HEK293 (cell line): ENCODE results near the gene ZER1.
A peak's percentile ranks its signal among the peaks of the same experiment; 100 is the strongest.

ENCODE experiments used
- GLI2 ChIP-seq: fragments of 450-650 bp; formaldehyde crosslinking; IDR thresholded peaks from 2 replicates; pipeline ENCODE4; 2017; ENCODE audit warnings: missing biosample characterization, missing genetic modification characterization, low read depth, borderline replicate concordance
- GLI4 ChIP-seq: fragments of 450-650 bp; formaldehyde crosslinking; IDR thresholded peaks from 2 replicates; pipeline ENCODE4 v1.5.1; 2016; ENCODE audit warnings: missing biosample characterization, missing genetic modification characterization
- HOXC10 ChIP-seq: sonication (generic); formaldehyde crosslinking; IDR thresholded peaks from 2 replicates; pipeline ENCODE4 v1.8.1; 2023; ENCODE audit warnings: mild to moderate bottlenecking, missing genetic modification reagents
- OVOL3 ChIP-seq: fragments of 450-650 bp; formaldehyde crosslinking; IDR thresholded peaks from 2 replicates; pipeline ENCODE4 v1.5.1; 2016; ENCODE audit warnings: missing biosample characterization, missing genetic modification characterization
- REPIN1 ChIP-seq: fragments of 450-650 bp; formaldehyde crosslinking; IDR thresholded peaks from 2 replicates; pipeline ENCODE4 v1.5.1; 2017; ENCODE audit warnings: missing biosample characterization, missing genetic modification characterization, low read depth
- SP7 ChIP-seq: fragments of 450-650 bp; formaldehyde crosslinking; IDR thresholded peaks from 2 replicates; pipeline ENCODE4 v1.5.1; 2016; ENCODE audit warnings: missing biosample characterization, missing genetic modification characterization
- ZBTB20 ChIP-seq: fragments of 450-650 bp; formaldehyde crosslinking; IDR thresholded peaks from 2 replicates; pipeline ENCODE4 v1.5.1; 2016; ENCODE audit warnings: missing biosample characterization, missing genetic modification characterization
- ZBTB21 ChIP-seq: fragments of 450-650 bp; formaldehyde crosslinking; IDR thresholded peaks from 2 replicates; pipeline ENCODE4 v1.5.1; 2017; ENCODE audit warnings: missing biosample characterization, missing genetic modification characterization
- ZBTB49 ChIP-seq: fragments of 450-650 bp; formaldehyde crosslinking; IDR thresholded peaks from 2 replicates; pipeline ENCODE4 v1.5.1; 2016; ENCODE audit warnings: missing biosample characterization, missing genetic modification characterization, low read depth
- ZNF10 ChIP-seq: fragments of 450-650 bp; formaldehyde crosslinking; IDR thresholded peaks from 2 replicates; pipeline ENCODE4 v1.5.1; 2017; ENCODE audit warnings: missing biosample characterization, missing genetic modification characterization
- ZNF146 ChIP-seq: fragments of 450-650 bp; formaldehyde crosslinking; IDR thresholded peaks from 2 replicates; pipeline ENCODE4 v1.5.1; 2016; ENCODE audit warnings: missing biosample characterization, missing genetic modification characterization
- ZNF211 ChIP-seq: fragments of 450-650 bp; formaldehyde crosslinking; IDR thresholded peaks from 2 replicates; pipeline ENCODE4 v1.5.1; 2016; ENCODE audit warnings: low read depth, missing biosample characterization, missing genetic modification characterization
- ZNF223 ChIP-seq: fragments of 450-650 bp; formaldehyde crosslinking; IDR thresholded peaks from 2 replicates; pipeline ENCODE4 v1.5.1; 2016; ENCODE audit warnings: missing biosample characterization, missing genetic modification characterization
- ZNF521 ChIP-seq: fragments of 450-650 bp; formaldehyde crosslinking; IDR thresholded peaks from 2 replicates; pipeline ENCODE4 v1.5.1; 2017; ENCODE audit warnings: missing biosample characterization, mild to moderate bottlenecking, missing genetic modification characterization
- ZNF596 ChIP-seq: fragments of 450-650 bp; IDR thresholded peaks from 2 replicates; pipeline ENCODE4 v1.5.0; 2018; ENCODE audit warnings: missing biosample characterization, mild to moderate bottlenecking, missing genetic modification characterization, moderate library complexity
- ZNF600 ChIP-seq: fragments of 450-650 bp; formaldehyde crosslinking; IDR thresholded peaks from 2 replicates; pipeline ENCODE4 v1.5.1; 2016; ENCODE audit warnings: missing biosample characterization, missing genetic modification characterization
- ZNF623 ChIP-seq: fragments of 450-650 bp; formaldehyde crosslinking; IDR thresholded peaks from 2 replicates; pipeline ENCODE4 v1.5.1; 2016; ENCODE audit warnings: missing biosample characterization, missing genetic modification characterization
- ZNF707 ChIP-seq: fragments of 450-650 bp; formaldehyde crosslinking; IDR thresholded peaks from 2 replicates; pipeline ENCODE4 v1.5.1; 2016; ENCODE audit warnings: missing biosample characterization, missing genetic modification characterization
- ZSCAN18 ChIP-seq: fragments of 450-650 bp; formaldehyde crosslinking; IDR thresholded peaks from 2 replicates; pipeline ENCODE4 v1.5.1; 2016; ENCODE audit warnings: missing biosample characterization, missing genetic modification characterization
- ZSCAN30 ChIP-seq: fragments of 450-650 bp; IDR thresholded peaks from 2 replicates; pipeline ENCODE4 v1.5.1; 2018; ENCODE audit warnings: missing biosample characterization, mild to moderate bottlenecking, missing genetic modification characterization, moderate library complexity
- ZXDB ChIP-seq: fragments of 450-650 bp; formaldehyde crosslinking; IDR thresholded peaks from 2 replicates; pipeline ENCODE4 v1.5.1; 2016; ENCODE audit warnings: missing biosample characterization, missing genetic modification characterization
- TF ChIP-seq, protein P1 (sequence below): fragments of 450-650 bp; formaldehyde crosslinking; IDR thresholded peaks from 2 replicates; pipeline ENCODE4 v1.5.1; 2017; ENCODE audit warnings: missing biosample characterization, missing genetic modification characterization
- TF ChIP-seq, protein P2 (sequence below): fragments of 450-650 bp; formaldehyde crosslinking; IDR thresholded peaks from 2 replicates; pipeline ENCODE4 v1.5.1; 2017; ENCODE audit warnings: missing biosample characterization, missing genetic modification characterization
- TF ChIP-seq, protein P3 (sequence below): fragments of 450-650 bp; formaldehyde crosslinking; IDR thresholded peaks from 2 replicates; pipeline ENCODE4 v1.5.1; 2016; ENCODE audit warnings: missing biosample characterization, missing genetic modification characterization
- TF ChIP-seq, protein P4 (sequence below): fragments of 450-650 bp; formaldehyde crosslinking; IDR thresholded peaks from 2 replicates; pipeline ENCODE4 v1.5.1; 2017; ENCODE audit warnings: missing biosample characterization, missing genetic modification characterization
- TF ChIP-seq, protein P5 (sequence below): fragments of 450-650 bp; formaldehyde crosslinking; IDR thresholded peaks from 2 replicates; pipeline ENCODE4 v1.5.1; 2016; ENCODE audit warnings: missing biosample characterization, missing genetic modification characterization

Gene ZER1

GRCh38 chr9:128683340-128684064 is 88.2 kb downstream of the ZER1 start (continued):
- TF ChIP-seq, protein P1, sequence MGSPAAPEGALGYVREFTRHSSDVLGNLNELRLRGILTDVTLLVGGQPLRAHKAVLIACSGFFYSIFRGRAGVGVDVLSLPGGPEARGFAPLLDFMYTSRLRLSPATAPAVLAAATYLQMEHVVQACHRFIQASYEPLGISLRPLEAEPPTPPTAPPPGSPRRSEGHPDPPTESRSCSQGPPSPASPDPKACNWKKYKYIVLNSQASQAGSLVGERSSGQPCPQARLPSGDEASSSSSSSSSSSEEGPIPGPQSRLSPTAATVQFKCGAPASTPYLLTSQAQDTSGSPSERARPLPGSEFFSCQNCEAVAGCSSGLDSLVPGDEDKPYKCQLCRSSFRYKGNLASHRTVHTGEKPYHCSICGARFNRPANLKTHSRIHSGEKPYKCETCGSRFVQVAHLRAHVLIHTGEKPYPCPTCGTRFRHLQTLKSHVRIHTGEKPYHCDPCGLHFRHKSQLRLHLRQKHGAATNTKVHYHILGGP (tag by site-specific recombination), result no peak
- TF ChIP-seq SP7 (tag by site-specific recombination) (no peak), OVOL3 (tag by site-specific recombination) (no peak), ZXDB (tag by site-specific recombination) (peak; percentile 31; the same call in 1 of the 2 replicates), HOXC10 (CRISPR knock-in tag) (no peak), ZNF521 (tag by site-specific recombination) (no peak), ZNF211 (tag by site-specific recombination) (no peak), GLI4 (no peak), ZBTB49 (tag by site-specific recombination) (no peak), REPIN1 (no peak), ZSCAN18 (tag by site-specific recombination) (no peak), ZBTB20 (tag by site-specific recombination) (peak; percentile 34; the same call in 1 of the 2 replicates), ZNF10 (tag by site-specific recombination) (no peak), GLI2 (tag by site-specific recombination) (no peak), ZNF623 (tag by site-specific recombination) (no peak), ZNF707 (tag by site-specific recombination) (no peak), ZNF596 (tag by site-specific recombination) (no peak), ZNF146 (no peak), ZNF600 (tag by site-specific recombination) (peak; percentile 29; the same call in 1 of the 2 replicates), ZBTB21 (tag by site-specific recombination) (no peak), ZSCAN30 (tag by site-specific recombination) (no peak), ZNF223 (no peak)
- TF ChIP-seq, protein P2, sequence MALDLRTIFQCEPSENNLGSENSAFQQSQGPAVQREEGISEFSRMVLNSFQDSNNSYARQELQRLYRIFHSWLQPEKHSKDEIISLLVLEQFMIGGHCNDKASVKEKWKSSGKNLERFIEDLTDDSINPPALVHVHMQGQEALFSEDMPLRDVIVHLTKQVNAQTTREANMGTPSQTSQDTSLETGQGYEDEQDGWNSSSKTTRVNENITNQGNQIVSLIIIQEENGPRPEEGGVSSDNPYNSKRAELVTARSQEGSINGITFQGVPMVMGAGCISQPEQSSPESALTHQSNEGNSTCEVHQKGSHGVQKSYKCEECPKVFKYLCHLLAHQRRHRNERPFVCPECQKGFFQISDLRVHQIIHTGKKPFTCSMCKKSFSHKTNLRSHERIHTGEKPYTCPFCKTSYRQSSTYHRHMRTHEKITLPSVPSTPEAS (tag by site-specific recombination), result 0 out of 2 replicates have a peak, but pooled peaks have one; percentile 2
- TF ChIP-seq, protein P3, sequence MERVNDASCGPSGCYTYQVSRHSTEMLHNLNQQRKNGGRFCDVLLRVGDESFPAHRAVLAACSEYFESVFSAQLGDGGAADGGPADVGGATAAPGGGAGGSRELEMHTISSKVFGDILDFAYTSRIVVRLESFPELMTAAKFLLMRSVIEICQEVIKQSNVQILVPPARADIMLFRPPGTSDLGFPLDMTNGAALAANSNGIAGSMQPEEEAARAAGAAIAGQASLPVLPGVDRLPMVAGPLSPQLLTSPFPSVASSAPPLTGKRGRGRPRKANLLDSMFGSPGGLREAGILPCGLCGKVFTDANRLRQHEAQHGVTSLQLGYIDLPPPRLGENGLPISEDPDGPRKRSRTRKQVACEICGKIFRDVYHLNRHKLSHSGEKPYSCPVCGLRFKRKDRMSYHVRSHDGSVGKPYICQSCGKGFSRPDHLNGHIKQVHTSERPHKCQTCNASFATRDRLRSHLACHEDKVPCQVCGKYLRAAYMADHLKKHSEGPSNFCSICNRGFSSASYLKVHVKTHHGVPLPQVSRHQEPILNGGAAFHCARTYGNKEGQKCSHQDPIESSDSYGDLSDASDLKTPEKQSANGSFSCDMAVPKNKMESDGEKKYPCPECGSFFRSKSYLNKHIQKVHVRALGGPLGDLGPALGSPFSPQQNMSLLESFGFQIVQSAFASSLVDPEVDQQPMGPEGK, result no peak
- TF ChIP-seq, protein P4, sequence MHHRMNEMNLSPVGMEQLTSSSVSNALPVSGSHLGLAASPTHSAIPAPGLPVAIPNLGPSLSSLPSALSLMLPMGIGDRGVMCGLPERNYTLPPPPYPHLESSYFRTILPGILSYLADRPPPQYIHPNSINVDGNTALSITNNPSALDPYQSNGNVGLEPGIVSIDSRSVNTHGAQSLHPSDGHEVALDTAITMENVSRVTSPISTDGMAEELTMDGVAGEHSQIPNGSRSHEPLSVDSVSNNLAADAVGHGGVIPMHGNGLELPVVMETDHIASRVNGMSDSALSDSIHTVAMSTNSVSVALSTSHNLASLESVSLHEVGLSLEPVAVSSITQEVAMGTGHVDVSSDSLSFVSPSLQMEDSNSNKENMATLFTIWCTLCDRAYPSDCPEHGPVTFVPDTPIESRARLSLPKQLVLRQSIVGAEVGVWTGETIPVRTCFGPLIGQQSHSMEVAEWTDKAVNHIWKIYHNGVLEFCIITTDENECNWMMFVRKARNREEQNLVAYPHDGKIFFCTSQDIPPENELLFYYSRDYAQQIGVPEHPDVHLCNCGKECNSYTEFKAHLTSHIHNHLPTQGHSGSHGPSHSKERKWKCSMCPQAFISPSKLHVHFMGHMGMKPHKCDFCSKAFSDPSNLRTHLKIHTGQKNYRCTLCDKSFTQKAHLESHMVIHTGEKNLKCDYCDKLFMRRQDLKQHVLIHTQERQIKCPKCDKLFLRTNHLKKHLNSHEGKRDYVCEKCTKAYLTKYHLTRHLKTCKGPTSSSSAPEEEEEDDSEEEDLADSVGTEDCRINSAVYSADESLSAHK (tag by site-specific recombination), result no peak
- TF ChIP-seq, protein P5, sequence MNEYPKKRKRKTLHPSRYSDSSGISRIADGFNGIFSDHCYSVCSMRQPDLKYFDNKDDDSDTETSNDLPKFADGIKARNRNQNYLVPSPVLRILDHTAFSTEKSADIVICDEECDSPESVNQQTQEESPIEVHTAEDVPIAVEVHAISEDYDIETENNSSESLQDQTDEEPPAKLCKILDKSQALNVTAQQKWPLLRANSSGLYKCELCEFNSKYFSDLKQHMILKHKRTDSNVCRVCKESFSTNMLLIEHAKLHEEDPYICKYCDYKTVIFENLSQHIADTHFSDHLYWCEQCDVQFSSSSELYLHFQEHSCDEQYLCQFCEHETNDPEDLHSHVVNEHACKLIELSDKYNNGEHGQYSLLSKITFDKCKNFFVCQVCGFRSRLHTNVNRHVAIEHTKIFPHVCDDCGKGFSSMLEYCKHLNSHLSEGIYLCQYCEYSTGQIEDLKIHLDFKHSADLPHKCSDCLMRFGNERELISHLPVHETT (tag by site-specific recombination), result no peak
